NCI-H2029 treated with DMSO at 0.1 percent for 48 hours (cell line): ENCODE measurements around the gene CCNG2.

Experiments used
- DNase-seq: peaks from one replicate; lab custom pipeline; 2025; lab: John Stamatoyannopoulos, UW

The CCNG2 gene

DNA sequence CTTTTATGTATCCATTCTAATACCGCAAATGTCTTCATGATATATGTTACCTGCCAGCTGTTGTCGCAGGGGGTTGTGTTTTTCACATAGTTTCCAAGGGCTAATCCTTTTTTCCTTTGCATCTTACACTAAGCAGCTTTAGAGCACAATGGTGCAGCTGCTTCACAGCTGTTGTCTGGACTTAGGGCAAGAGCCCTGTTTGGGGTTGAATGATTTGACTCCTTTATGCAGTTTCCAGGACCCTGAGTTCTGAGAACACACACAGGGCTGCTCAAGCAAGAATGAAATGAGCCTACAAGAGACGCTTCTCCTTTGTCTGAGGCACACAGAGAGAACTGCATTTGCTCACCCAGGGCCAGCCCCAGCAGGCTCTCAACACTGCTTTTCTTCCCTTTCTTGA is 20.2 kb downstream of the CCNG2 start:
- DNase-seq, result no peak

GRCh38 chr4:77178560-77178959 is 21.6 kb downstream of the CCNG2 start:
- DNase-seq, result no peak

- no peak for DNase-seq
These were observed 22.5 kb downstream of the CCNG2 start for GRCh38 chr4:77179519-77179918.

GRCh38 chr4:77181720-77182119 is 24.7 kb downstream of the CCNG2 start:
- no peak for DNase-seq

DNA sequence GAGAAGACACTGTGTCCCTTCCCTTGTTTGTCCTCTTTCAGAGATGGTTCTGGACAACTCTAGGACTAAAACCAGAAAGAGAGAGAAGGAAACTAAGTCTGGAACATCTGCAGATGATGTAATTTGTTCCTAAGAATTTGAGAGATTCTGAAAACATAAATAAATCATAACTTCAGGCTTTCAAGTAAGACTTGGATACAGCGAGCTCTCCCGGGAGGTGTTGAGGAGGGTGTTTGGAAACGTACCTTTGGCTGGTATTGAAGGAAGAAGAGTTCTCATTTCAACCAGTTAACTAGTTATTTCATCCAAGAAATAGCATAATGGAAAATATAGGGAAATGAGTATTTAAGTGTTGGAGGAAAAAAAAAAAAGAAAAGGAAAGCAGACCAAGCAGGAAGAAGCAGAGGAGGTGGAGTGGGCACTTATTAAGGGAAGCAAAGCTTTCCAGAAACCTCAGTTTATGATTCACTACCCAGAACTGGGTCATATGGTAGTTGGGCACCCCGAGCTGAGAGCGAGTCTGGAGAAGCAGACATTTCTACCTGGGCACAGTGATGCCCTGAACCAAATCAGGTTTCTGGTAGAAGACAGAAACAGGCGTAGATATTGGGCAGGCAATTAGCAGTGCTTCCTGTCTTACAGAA is 26.9 kb downstream of the CCNG2 start:
- no peak for DNase-seq

DNA sequence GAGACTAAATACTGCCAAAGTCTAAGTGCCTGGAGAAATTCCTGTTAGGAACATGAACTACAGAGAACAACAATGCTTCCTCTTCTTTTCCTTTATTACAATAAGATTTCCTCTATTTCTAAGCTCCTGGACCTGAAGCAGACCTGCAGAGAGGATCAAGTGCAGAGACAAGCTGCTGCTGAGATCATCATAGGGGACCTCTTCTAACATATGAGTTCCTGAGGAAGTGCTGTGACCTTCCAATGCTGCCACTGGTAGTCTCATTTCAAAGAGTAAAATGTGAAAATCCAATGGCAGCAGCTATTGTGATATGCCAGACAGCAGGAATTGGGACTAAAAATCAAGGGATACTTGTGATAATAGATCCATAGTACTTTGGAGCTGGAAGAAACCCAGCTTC is 28.0 kb downstream of the CCNG2 start:
- no peak for DNase-seq

- DNase-seq, result no peak
These were observed 28.7 kb downstream of the CCNG2 start for GRCh38 chr4:77185686-77186085.

DNA sequence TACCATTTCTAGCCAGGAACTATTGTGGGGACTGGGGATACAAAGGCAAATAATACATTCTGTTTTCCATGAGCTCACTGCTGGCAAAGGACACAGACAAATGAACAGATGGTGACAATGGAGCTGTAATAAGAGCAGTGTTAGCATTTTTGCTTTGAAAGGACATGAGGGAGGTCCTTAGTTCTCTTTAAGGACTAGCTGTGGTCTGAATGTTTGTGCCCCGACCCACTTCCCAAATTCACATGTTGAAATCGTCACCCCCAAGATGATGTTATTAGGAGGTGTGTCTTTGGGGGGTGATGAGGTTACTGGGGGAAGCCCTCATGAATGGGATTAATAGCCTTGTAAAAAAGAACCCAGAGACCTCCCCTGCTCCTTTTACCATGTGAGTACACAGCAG is 30.3 kb downstream of the CCNG2 start:
- peak; percentile 15 for DNase-seq

DNA sequence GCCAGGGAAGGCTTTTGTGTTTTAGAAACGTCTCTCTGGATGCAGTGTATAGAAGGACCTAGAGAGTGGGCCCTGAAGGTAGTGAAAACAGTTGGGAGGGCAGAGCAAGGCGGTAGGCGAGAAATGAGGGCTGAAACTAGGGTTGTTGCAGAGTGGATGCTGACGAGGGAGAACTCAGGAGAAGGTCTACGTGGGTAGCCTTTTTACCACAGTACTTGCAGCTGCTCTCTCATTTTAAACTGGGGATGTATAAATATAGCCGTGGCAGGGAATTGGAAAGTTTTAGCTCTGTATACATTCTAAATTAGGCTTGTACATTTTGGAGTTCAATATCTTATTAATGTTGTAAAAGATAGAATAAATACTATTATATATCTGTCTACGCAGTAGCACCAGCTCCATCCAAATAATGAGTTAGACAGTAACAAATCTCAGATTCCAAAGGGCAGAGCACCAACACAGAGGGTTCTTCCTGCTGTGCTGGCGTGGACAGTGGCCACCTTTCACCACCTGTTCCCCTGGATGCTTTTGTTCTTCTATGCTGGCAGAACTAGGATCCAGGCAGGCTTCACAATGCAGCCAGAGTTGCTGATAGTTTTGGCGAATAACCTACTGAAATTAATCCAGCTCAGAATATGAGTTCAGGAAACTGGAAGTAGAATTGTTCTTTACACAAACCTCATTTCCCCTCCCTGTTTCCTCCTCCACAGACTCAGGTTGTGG is 31.7 kb downstream of the CCNG2 start:
- no peak for DNase-seq

- DNase-seq, result no peak
These were observed 32.4 kb downstream of the CCNG2 start for GRCh38 chr4:77189412-77189811.

DNA sequence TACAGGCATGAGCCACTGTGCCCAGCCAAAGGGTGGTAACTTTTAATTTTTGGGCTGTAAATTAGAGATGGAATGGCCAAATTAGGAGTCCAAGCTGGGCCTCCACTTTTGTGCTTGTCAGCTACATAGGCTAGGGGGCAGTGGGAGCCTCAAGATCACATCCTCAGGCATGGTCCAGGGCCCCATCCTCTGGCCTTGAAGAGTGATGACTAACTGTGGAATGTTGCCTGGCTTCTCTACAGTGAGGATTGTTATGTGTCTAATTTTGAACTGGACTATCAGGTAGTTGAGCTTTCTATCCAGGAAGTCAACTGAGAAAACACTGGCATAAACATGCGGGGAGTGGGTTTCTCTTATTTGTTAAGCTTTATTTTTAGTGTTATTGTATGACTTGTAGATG is 33.0 kb downstream of the CCNG2 start:
- no peak for DNase-seq

DNA sequence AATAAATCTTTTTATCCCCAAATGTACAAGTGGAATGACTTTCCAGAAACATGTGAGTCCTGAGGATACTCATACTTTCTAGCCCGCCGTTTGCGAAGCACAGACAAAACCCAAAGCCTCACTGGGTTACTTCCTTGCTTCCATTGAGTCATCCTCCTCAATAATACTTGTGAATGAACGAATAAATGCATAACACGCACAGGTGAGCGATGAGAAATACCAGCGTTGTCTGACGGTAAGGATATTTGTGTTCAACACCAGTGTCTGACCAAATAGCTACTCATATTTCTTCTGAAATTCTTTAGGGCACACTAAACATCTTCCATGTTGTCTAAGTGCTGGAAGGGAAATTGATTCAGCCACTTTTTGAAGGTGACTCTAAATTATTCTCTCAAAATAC is 36.0 kb downstream of the CCNG2 start:
- DNase-seq, result no peak

GRCh38 chr4:77193511-77194102 is 36.6 kb downstream of the CCNG2 start:
- no peak for DNase-seq

- no peak for DNase-seq
These were observed 37.4 kb downstream of the CCNG2 start for GRCh38 chr4:77194366-77194765.

DNA sequence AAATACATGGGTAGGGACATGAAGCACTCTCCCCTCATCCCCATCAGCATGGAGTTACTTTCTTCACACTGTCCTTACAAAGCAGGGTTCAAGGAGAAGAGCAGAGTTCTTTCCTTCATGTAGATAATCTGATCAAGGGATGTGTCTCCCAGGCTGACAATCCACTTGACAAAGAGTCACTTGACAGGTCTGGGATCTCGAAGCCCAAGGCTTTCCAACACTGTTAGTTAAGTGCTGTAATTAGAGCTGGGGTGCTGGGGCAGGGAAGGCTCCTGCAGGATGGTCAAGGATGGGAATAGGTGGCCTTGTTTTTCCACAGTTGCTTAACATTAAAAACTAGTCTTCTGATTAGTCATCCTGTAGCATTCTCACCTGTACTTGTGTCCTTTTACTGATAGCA is 38.0 kb downstream of the CCNG2 start:
- DNase-seq, result no peak

- DNase-seq, result no peak
These were observed 39.9 kb downstream of the CCNG2 start for GRCh38 chr4:77196866-77197265.

DNA sequence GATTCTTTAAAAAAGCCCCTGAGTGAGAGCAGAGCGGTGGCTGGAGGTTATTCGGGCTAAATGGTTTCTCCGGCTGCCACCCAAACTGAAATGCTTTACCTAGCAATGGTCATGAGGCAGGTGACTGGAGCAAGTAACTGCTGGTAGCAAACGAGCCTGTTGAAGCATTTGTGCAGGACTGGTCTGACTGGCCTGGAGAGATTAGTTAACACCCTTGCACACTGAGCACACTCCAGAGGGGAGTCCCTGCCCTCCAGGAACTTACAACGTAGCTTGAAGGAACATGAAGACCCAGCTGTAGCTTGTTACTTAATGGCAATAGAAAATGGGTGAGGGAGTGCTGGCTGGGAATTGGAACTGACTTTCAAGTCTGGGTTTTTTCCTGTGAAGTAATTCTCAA is 40.4 kb downstream of the CCNG2 start:
- DNase-seq, result no peak

GRCh38 chr4:77197831-77198230 is 40.8 kb downstream of the CCNG2 start:
- no peak for DNase-seq

DNA sequence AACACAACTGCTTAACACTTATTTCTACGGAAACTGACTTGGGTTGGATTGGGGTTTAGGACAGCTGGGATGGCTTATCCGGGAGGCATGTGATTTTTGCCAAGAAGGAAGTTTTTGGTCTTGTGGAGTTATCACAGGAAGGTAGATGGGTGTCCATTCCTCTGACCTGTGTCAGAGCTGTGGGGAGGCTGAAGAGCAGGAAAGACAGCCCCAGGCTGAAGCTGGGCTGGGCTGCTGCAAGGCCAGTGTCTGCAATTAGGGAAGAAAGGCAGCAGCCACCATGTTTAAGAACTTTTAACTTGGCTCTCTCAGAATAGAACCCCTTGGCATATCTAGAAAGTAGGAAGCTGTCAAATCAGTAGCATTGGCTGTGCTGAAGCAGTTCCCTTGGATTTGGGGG is 42.3 kb downstream of the CCNG2 start:
- DNase-seq, result no peak

- DNase-seq, result no peak
These were observed 42.7 kb downstream of the CCNG2 start for GRCh38 chr4:77199701-77200100.

DNA sequence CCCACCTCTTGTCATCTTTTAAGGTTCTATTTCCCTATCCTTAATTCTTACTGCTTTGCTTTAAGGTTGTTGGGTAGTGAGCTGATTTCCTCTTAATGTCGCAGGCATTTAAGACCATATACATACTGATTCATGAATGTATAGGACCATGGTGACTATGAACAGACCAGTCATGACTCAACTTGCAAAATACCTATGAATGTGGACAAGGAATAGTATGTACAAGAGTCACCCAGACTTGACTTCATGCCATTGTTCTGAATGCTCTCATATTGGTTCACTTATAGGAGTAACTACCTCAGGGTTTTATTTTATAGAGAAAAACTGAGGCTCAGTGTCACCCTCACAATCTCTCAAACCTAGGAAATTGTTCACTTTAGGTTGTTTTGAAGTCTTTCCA is 44.3 kb downstream of the CCNG2 start:
- no peak for DNase-seq

DNA sequence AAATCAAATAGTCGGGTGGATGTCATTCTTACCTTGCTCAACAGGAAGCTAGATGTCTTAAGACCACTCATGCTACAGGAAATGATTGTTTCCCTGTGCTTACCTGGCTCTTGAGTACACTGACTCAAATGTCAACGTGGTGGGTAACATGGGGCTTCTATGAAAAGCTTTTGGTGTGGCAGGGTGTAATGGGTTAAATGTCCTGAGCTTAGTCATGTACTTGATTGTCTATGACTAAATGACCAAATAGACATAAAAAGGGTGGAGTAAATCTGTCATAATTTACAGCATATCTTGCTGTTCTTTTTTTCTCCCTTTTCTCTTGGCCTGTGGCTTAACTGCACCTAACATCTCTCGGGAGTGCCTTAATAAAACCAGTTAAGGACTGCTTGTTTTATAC is 44.9 kb downstream of the CCNG2 start:
- no peak for DNase-seq

DNA sequence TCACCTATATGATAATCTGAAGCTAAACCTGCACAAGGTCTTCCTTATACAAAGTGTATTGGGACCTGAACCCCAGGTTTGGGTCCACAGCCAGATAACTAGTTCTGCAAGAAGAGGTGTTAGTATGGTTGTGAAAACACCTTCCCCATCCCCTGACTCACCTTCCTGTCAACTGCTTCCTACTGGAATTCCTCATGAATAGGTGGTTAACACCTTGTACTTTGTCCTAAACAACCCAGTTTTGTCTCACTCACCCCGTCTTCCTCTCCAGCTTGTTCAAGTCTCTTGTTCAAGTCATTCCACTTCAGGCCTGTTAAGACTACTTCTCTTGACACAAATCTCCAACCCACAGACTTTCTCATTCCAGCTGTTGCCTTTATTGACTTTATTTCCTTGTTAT is 45.5 kb downstream of the CCNG2 start:
- DNase-seq, result no peak
